Activated naive CD4-positive, alpha-beta T cell treated with anti-CD3 and anti-CD28 coated beads, Interleukin-2, amount 50 U/mL, for 72 hours (primary cell): ENCODE data around the gene SLC4A9. TPM values are rescaled to one million over a fixed set of nuclear protein-coding genes. Genes with fewer than 3 reads are reported as not detected.
"Not testable (repeated sequence)": the region's sequence is repeated elsewhere in the genome, so short reads cannot be mapped to it uniquely, and the experiment has no call there.

Experiments
- ATAC-seq, 2 donors: fragments of 150-1000 bp; cut with Tn5 transposase; 2 replicates each; pipeline ENCODE4 v1.10.0; 2021; ENCODE audit warnings: mild to moderate bottlenecking in 2 of 2, moderate library complexity in 2 of 2
- DNase-seq, 2 donors: peaks; one replicate each; pipeline ENCODE4 v3.0.0; 2021 to 2022; ENCODE audit warnings: low spot score in 2 of 2
- H3K27ac Mint-ChIP-seq, 2 donors: one replicate each; pipeline ENCODE4 v1.8.0; 2022; ENCODE audit warnings: mild to moderate bottlenecking in 2 of 2, mixed read lengths in 2 of 2
- H3K36me3 Mint-ChIP-seq, 2 donors: one replicate each; pipeline ENCODE4 v1.8.0; 2022; ENCODE audit warnings: mixed read lengths in 2 of 2
- H3K9me3 Mint-ChIP-seq, 2 donors: one replicate each; pipeline ENCODE4 v1.8.0; 2022; ENCODE audit warnings: mixed read lengths in 2 of 2
- total RNA-seq, 2 donors: library from RNA; stranded (reverse); gene quantifications; one replicate each; pipeline ENCODE4 v1.2.3, GENCODE V29; 2022

The SLC4A9 gene
- total RNA-seq, 2 donors from 2014 or later: 0.25 to 0.41 TPM

DNA sequence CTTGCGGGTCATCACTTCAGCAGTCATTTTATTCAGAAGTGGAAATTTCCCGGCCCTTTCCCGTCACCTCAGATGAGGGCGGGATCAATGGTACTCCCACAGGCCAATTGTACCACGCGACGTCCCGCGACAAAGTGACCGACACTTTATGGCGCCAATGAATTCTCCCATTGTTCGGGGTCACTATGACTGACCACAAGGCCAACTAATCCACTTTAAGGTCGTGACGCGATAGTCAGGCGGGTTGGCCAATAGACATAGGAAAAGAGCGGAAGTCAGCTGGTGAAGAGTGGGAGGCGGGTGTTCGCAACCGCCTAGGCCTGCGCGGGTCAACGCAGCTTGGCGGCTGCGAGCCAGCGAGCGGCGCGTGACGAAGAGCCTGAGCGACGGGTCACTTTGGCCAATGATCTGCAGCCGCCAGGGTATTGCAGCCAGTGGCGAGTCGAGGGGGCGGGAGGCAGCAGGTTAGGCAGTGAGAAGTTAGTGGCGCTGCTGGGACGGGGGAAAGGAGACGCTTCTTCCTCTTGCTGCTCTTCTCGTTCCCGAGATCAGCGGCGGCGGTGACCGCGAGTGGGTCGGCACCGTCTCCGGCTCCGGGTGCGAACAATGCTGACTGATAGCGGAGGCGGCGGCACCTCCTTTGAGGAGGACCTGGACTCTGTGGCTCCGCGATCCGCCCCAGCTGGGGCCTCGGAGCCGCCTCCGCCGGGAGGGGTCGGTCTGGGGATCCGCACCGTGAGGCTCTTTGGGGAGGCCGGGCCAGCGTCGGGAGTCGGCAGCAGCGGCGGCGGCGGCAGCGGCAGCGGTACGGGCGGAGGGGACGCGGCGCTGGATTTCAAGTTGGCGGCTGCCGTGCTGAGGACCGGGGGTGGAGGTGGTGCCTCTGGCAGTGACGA is 41.6 kb downstream of the SLC4A9 start, which contains the start of gene ANKHD1:
TSS of gene ANKHD1 (plus strand) at position 472 of the 896 bp plus-strand sequence. CDS start at position 607, 135 bp downstream.
- H3K27ac Mint-ChIP-seq: no peak within 1 kb of the TSS
- H3K36me3 Mint-ChIP-seq: peaks cover 7 to 9% of the 10 kb centered on the region in 2 donors

GRCh38 chr5:140402258-140403074 is 42.5 kb downstream of the SLC4A9 start:
- Mint-ChIP-seq H3K27ac (no peak overlapping the region), H3K9me3 (no peaks in the 10 kb centered on the region), H3K36me3 (peaks cover 7 to 9% of the 10 kb centered on the region in 2 donors)
- ATAC-seq: peak; percentile 2 to 13
- DNase-seq: peak; percentile 62 to 66

More for the DNA sequence above, 41.6 kb downstream of the SLC4A9 start, which contains the start of gene ANKHD1:
- ATAC-seq (peak; percentile 86), DNase-seq (peak; percentile 94 to 99)
- H3K9me3 Mint-ChIP-seq: no peaks in the 10 kb centered on the region

DNA sequence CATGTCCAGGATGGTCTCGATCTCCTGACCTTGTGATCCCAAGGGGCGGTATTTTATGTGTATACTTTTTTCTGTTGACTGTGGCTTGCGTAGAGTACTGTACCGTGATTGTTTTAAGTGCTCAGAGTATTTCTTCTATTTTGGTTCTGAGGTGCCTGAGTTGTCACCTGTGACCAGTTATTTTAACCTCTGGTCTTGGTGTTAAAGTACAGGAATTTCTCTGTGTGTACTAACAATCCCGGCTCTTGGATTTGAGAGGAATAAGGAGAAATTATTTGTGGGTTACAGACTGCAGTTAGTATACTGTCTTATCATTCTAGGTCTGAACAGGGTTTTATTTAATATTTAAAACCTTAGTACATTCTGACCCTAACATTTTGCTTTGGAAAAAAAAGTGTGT is 43.6 kb downstream of the SLC4A9 start:
- ATAC-seq: no peak
- DNase-seq: no peak
- Mint-ChIP-seq H3K9me3 (no peaks in the 10 kb centered on the region), H3K36me3 (peaks cover 7 to 9% of the 10 kb centered on the region in 2 donors), H3K27ac (no peak overlapping the region)

DNA sequence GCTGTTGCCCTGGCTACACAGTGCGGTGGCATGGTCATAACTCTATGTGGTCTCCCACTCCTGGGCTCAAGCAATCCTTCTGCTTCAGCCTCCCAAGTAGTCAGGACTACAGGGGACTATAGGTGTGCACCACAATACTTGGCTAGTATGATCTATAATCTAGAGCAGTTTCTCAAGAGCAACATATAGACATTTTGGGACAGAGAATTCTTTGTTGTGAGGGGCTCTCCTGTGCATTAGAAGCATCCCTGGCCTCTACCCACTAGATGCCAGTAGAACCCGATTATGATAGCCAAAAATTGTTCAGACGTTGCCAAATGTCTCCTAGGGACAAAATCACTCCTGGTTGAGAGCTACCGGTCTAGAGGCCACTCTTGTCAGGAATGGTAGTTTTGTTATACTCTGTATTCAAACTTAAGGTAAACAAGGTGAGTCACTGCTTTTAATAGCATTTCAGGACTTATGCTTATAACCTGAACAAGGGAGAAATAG is 48.8 kb downstream of the SLC4A9 start:
- ATAC-seq (peak in 1 of 2 donors; percentile 11), DNase-seq (no peak)
- Mint-ChIP-seq H3K36me3 (peaks cover 0 to 4% of the 10 kb centered on the region in 2 donors), H3K27ac (no peak overlapping the region), H3K9me3 (no peaks in the 10 kb centered on the region)

DNA sequence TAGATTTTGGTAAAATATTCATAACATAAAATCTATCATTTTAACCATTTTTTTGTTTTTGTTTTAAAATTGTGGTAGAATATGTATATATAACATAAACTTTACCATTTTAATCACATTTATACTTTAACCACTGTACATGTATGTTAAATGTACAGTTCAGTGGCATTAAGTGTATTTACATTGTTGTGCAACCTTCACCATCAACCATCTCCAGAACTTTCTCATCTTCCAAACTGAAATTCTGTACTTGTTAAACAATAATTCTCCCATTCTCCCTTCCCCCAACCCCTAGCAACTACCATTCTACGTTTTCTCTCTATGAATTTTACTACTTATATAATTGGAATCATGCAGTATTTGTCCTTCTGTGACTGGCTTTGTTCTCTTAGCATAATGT is 53.2 kb downstream of the SLC4A9 start:
- ATAC-seq (no peak), DNase-seq (no peak)
- H3K27ac Mint-ChIP-seq: no peak overlapping the region
- H3K9me3 Mint-ChIP-seq: no peaks in the 10 kb centered on the region
- H3K36me3 Mint-ChIP-seq: peaks cover 0 to 6% of the 10 kb centered on the region in 2 donors

DNA sequence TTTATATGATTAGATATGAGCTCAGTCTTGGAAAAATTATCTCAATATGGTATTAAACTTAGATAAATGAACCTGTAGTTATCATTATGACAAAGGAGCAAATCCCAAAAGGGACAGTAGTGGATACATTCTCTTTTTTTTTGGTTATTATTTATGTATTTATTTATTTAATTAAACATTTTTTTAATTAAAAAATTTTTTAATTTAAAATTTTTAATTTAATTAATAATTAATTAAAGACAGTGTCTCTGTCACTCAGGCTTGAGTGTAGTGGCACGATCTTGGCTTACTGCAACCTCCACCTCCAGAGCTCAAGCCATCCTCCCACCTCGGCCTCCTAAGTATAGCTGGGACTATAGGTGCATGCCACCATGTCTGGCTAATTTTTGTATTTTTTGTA is 57.2 kb downstream of the SLC4A9 start:
- no peak for ATAC-seq
- no peaks in the 10 kb centered on the region for H3K9me3 Mint-ChIP-seq
- peaks cover 0 to 6% of the 10 kb centered on the region in 2 donors for H3K36me3 Mint-ChIP-seq
- DNase-seq: no peak
- H3K27ac Mint-ChIP-seq: no peak overlapping the region

DNA sequence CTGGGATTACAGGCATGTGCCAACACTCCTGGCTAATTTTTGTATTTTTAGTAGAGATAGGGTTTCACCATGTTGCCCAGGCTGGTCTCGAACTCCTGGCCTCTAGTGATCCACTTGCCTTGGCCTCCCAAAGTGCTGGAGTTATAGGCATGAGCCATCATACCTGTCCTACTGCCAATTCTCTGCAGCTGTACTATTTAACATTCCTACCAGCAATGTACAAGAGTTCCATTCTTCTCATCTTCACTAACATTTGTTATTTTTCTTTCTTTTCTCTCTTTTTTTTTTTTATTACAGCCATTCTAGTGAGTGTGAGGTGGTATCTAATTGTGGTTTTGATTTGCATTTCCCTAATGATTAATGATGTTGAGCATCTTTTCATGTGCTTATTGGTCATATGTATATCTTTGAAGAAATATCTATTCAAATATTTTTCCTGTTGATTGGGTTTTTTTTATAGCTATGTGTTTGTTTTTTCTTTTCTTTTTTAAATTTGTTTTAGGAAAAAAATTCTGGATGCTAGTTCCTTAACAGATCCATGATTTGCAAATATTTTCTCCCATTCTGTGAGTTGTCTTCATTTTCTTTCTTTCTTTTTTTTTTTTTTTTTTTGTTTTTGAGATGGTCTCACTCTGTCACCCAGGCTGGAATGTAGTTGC is 59.0 kb downstream of the SLC4A9 start:
- no peak overlapping the region for H3K27ac Mint-ChIP-seq
- peaks cover 0 to 6% of the 10 kb centered on the region in 2 donors for H3K36me3 Mint-ChIP-seq
- no peak for DNase-seq
- H3K9me3 Mint-ChIP-seq: no peaks in the 10 kb centered on the region
- ATAC-seq: no peak

- peak overlapping the region in 1 of 2 donors; percentile 2 for H3K27ac Mint-ChIP-seq
- H3K36me3 Mint-ChIP-seq: peaks cover 0 to 6% of the 10 kb centered on the region in 2 donors
- DNase-seq (no peak), ATAC-seq (no peak)
- H3K9me3 Mint-ChIP-seq: no peaks in the 10 kb centered on the region
Measured at GRCh38 chr5:140420226-140420570, 60.2 kb downstream of the SLC4A9 start.

DNA sequence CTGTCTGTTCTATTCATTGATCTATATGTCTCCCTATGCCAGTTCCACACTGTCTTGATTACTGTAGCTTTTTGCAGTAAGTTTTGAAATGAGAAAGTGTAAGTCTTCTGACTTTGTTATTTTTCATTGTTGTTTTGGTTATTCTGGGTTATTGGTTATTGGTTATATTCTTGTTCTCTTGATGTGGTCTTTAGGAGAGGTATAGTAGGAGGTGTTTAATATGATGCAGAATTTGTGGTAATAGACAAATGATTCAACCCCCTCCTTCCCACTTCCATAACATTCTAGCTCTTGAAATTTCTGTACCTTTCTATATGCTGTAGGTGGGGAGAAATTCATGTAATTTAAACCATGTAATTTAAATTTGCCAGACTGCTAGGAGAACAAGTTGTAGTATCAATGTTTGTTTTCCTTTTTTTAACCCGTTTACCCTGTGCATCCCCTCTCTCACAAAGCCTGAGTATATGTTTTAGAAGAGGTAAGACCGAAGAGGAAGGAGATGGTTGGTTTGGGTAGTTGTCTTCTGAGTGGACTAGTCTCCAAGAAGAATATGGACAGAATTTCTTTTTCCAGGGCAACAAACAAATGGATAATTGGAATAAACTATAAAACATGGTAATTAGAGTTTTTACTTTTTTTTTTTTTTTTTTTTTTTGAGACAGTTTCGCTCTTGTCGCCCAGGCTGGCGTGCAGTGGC is 60.8 kb downstream of the SLC4A9 start:
- no peaks in the 10 kb centered on the region for H3K9me3 Mint-ChIP-seq
- ATAC-seq (peak in 1 of 2 donors; percentile 90), DNase-seq (no peak)
- H3K36me3 Mint-ChIP-seq: peaks cover 0 to 3% of the 10 kb centered on the region in 2 donors
- H3K27ac Mint-ChIP-seq: peak overlapping the region in 1 of 2 donors; percentile 0

- H3K27ac Mint-ChIP-seq, ATAC-seq, H3K9me3 Mint-ChIP-seq, DNase-seq, H3K36me3 Mint-ChIP-seq: not testable (repeated sequence)
Measured at GRCh38 chr5:140421375-140421774, 61.4 kb downstream of the SLC4A9 start.

DNA sequence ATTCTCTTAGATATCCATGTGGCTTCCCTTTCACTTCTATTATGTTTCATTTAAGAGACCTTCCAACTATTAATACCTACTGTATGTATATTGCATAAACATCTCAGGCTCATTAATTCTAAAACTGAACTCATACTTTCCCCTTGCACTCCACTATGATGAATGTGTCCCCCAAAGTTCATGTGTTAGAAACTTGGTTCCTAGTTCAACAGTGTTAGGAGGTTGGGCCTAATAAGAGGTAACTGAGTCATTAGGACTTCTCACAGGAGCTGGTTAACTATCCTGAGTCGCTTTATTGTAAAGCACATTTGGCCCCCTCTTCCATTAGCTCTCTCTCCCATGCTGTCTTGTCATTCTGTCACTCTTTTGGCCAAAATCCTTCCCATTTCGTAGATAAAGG is 63.6 kb downstream of the SLC4A9 start:
- H3K36me3 Mint-ChIP-seq: no peaks in the 10 kb centered on the region
- H3K9me3 Mint-ChIP-seq: no peaks in the 10 kb centered on the region
- DNase-seq (no peak), ATAC-seq (no peak)
- H3K27ac Mint-ChIP-seq: no peak overlapping the region

- H3K27ac Mint-ChIP-seq: no peak overlapping the region
- no peak for ATAC-seq
- no peaks in the 10 kb centered on the region for H3K9me3 Mint-ChIP-seq
- DNase-seq: no peak
- H3K36me3 Mint-ChIP-seq: no peaks in the 10 kb centered on the region
Measured at GRCh38 chr5:140424135-140424534, 64.1 kb downstream of the SLC4A9 start.

Other genes starting within 250 kb of the SLC4A9 start
- gene PURA, start 246.1 kb upstream of the SLC4A9 start, total RNA-seq: 10 to 100 TPM in 1 of 2 donors, 1 to 10 TPM in 1; 7.7 to 11.1 TPM
- gene IGIP, start 234.3 kb upstream of the SLC4A9 start, total RNA-seq: 1 to 10 TPM; 1.8 to 3.2 TPM
- gene CYSTM1, start 185.0 kb upstream of the SLC4A9 start, total RNA-seq: 10 to 100 TPM; 10.8 to 18.8 TPM
- gene PFDN1, start 57.1 kb upstream of the SLC4A9 start, total RNA-seq: 10 to 100 TPM; 45.4 to 66.4 TPM
- 10 to 100 TPM in 1 of 2 donors, 1 to 10 TPM in 1; 6.9 to 10.5 TPM for gene HBEGF, start 13.6 kb upstream of the SLC4A9 start, total RNA-seq
- 100 to 1,000 TPM; 107 to 143 TPM for gene ANKHD1, start 41.6 kb downstream of the SLC4A9 start, total RNA-seq
- gene EIF4EBP3, start 187.5 kb downstream of the SLC4A9 start, total RNA-seq: 10 to 100 TPM; 13.0 to 14.8 TPM
- gene SRA1, start 197.3 kb downstream of the SLC4A9 start, total RNA-seq: 10 to 100 TPM; 29.3 to 55.0 TPM
- gene APBB3, start 204.4 kb downstream of the SLC4A9 start, total RNA-seq: 10 to 100 TPM; 36.6 to 38.1 TPM
- gene SLC35A4, start 204.6 kb downstream of the SLC4A9 start, total RNA-seq: 10 to 100 TPM; 62.5 to 70.3 TPM